Type B pancreatic cell (in vitro differentiated cells): ENCODE measurements around the gene ACOT9. TPM values are rescaled to one million over a fixed set of nuclear protein-coding genes. Genes with fewer than 3 reads are reported as not detected.
A peak's percentile ranks its signal among the peaks of the same experiment; 100 is the strongest.

ENCODE experiments used
- DNase-seq: peaks from one replicate; pipeline ENCODE4 v3.0.0; 2021; ENCODE audit warnings: mixed read lengths; ENCODE audit not compliant: unreplicated experiment; ENCODE audit errors: extremely low spot score
- H3K27ac Mint-ChIP-seq: 2 replicates; pipeline ENCODE4 v1.8.0; 2021; ENCODE audit warnings: mild to moderate bottlenecking, mixed read lengths
- H3K27me3 Mint-ChIP-seq: 2 replicates; pipeline ENCODE4 v1.8.0; 2021; ENCODE audit warnings: mixed read lengths
- H3K36me3 Mint-ChIP-seq: 2 replicates; pipeline ENCODE4 v1.8.0; 2021; ENCODE audit warnings: mixed read lengths
- H3K4me1 Mint-ChIP-seq: one replicate; pipeline ENCODE4 v1.8.0; 2021; ENCODE audit warnings: mixed read lengths; ENCODE audit not compliant: unreplicated experiment
- H3K4me3 Mint-ChIP-seq: 2 replicates; pipeline ENCODE4 v1.8.0; 2021; ENCODE audit warnings: mild to moderate bottlenecking, mixed read lengths
- H3K9me3 Mint-ChIP-seq: 2 replicates; pipeline ENCODE4 v1.8.0; 2021; ENCODE audit warnings: mixed read lengths
- CTCF ChIP-seq: fragments of 200-600 bp; sonication (generic); conservative IDR thresholded peaks from 2 replicates; pipeline ENCODE4 v1.5.0; 2021; ENCODE audit warnings: antibody characterized with exemption, mild to moderate bottlenecking
- total RNA-seq: library from RNA; stranded (reverse); gene quantifications from 2 replicates; pipeline ENCODE4 v1.2.1, GENCODE V29; 2021; ENCODE audit warnings: low replicate concordance

Gene ACOT9
- total RNA-seq, 1 donor from 2014 or later: 37.9 TPM

GRCh38 chrX:23787745-23788118 lies 44.7 kb upstream of the ACOT9 start:
- H3K27me3 Mint-ChIP-seq: no peaks in the 10 kb centered on the region

GRCh38 chrX:23786268-23786815 lies 43.3 kb upstream of the ACOT9 start:
- Mint-ChIP-seq H3K27ac (peak overlapping the region; percentile 87), H3K4me1 (peaks cover 33% of the 10 kb centered on the region), H3K4me3 (peak overlapping the region; percentile 98), H3K36me3 (peaks cover 33% of the 10 kb centered on the region), H3K9me3 (no peaks in the 10 kb centered on the region), H3K27me3 (no peaks in the 10 kb centered on the region)
- DNase-seq: no peak
- no peak for TF ChIP-seq CTCF

More at GRCh38 chrX:23787745-23788118, 44.7 kb upstream of the ACOT9 start:
- no peak overlapping the region for H3K4me3 Mint-ChIP-seq
- peaks cover 33% of the 10 kb centered on the region for H3K36me3 Mint-ChIP-seq
- peak overlapping the region; percentile 72 for H3K27ac Mint-ChIP-seq
- no peak for DNase-seq
- H3K4me1 Mint-ChIP-seq: peaks cover 34% of the 10 kb centered on the region
- no peaks in the 10 kb centered on the region for H3K9me3 Mint-ChIP-seq
- no peak for TF ChIP-seq CTCF

- no peak for TF ChIP-seq CTCF
- no peaks in the 10 kb centered on the region for H3K27me3 Mint-ChIP-seq
- H3K36me3 Mint-ChIP-seq: peaks cover 33% of the 10 kb centered on the region
- H3K4me1 Mint-ChIP-seq: peaks cover 33% of the 10 kb centered on the region
- no peak for DNase-seq
- peak overlapping the region; percentile 87 for H3K27ac Mint-ChIP-seq
- H3K9me3 Mint-ChIP-seq: no peaks in the 10 kb centered on the region
- H3K4me3 Mint-ChIP-seq: peak overlapping the region; percentile 98
Measured at GRCh38 chrX:23785580-23785979, 42.5 kb upstream of the ACOT9 start.

- no peaks in the 10 kb centered on the region for H3K9me3 Mint-ChIP-seq
- H3K27me3 Mint-ChIP-seq: no peaks in the 10 kb centered on the region
- peak overlapping the region; percentile 87 for H3K27ac Mint-ChIP-seq
- peaks cover 33% of the 10 kb centered on the region for H3K36me3 Mint-ChIP-seq
- no peak for TF ChIP-seq CTCF
- peak overlapping the region; percentile 98 for H3K4me3 Mint-ChIP-seq
- peaks cover 28% of the 10 kb centered on the region for H3K4me1 Mint-ChIP-seq
- DNase-seq: no peak
Measured at GRCh38 chrX:23784470-23785331, 41.6 kb upstream of the ACOT9 start.

- no peaks in the 10 kb centered on the region for H3K27me3 Mint-ChIP-seq
- peaks cover 33% of the 10 kb centered on the region for H3K36me3 Mint-ChIP-seq
- H3K4me3 Mint-ChIP-seq: peak overlapping the region; percentile 98
- TF ChIP-seq CTCF: no peak
- H3K9me3 Mint-ChIP-seq: no peaks in the 10 kb centered on the region
- no peak for DNase-seq
- peak overlapping the region; percentile 87 for H3K27ac Mint-ChIP-seq
- peaks cover 25% of the 10 kb centered on the region for H3K4me1 Mint-ChIP-seq
Measured at GRCh38 chrX:23783589-23784469, 40.8 kb upstream of the ACOT9 start.
